ENCODE results near the gene FRMPD4. TPM values are rescaled to one million over a fixed set of nuclear protein-coding genes. Genes with fewer than 3 reads are reported as not detected.

FRMPD4 gene
- total and polyA plus RNA-seq, 2 donors (not counting 3 experiments of a cell fraction or from before 2014, with no cell fraction given), result not detected

DNA sequence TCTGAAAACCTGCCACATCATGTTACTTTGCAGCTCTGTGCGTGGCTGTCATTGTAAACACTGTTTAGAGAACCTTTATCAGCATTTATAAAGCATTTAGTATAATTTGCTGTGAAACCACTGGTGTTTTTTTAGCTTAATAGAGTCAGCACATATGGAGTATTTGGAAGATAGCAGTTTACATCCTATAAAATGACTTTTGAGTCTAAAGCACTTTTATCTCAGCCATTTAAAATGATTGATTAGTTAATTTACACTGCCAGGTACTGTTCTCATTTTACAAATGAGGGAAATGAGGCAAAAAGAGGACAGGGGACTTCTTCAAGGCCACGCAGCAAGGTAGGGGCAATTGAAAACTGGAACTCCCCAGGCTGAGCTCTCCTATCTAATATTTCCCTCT is 181.7 kb downstream of the FRMPD4 start:
- no peak overlapping the region for H3K4me2 ChIP-seq (ENCODE audit: insufficient read depth, low read length)
- DNase-seq (ENCODE audit: low read depth, low spot score) (no peak), FAIRE-seq (no peak)
- POLR2A ChIA-PET, result no interaction called here
- no peak overlapping the region for H3K27ac ChIP-seq (ENCODE audit: insufficient read depth, low read depth, low read length)
- H3K27me3 ChIP-seq (ENCODE audit: control insufficient read depth in 2 of 2, insufficient read depth in 2 of 2, low read length in 2 of 2), result no peaks in the 10 kb centered on the region
- no peaks in the 10 kb centered on the region for H3K9me1 ChIP-seq (replicated peaks; ENCODE audit: control insufficient read depth, extremely low read depth, insufficient read depth, low read length)
- no peaks in the 10 kb centered on the region for H3K79me2 ChIP-seq (ENCODE audit: control insufficient read depth, insufficient read depth, low read length)
- H2AFZ ChIP-seq (ENCODE audit: low read depth, low read length), result no peak overlapping the region
- H3K36me3 ChIP-seq (ENCODE audit: control insufficient read depth in 2 of 2, extremely low read depth in 1 of 2, insufficient read depth in 2 of 2, low read length in 2 of 2), result no peaks in the 10 kb centered on the region
- no peak overlapping the region for H3K4me3 ChIP-seq (replicated peaks in 1 of 3; ENCODE audit: insufficient read depth in 1 of 3, low read depth in 1 of 3, low read length in 3 of 3)
- dilution Hi-C loops (cut with MboI; ENCODE audit: extremely low pct_ligation_motif_present, low sequenced_read_pairs), result no loop called here
- intact Hi-C loops (cut with micrococcal nuclease), result no loop called here
- no peaks in the 10 kb centered on the region for H3K9me3 ChIP-seq (replicated peaks; ENCODE audit: control insufficient read depth, insufficient read depth, low read length)
- no peaks in the 10 kb centered on the region for H4K20me1 ChIP-seq (replicated peaks; ENCODE audit: control insufficient read depth, extremely low read depth, insufficient read depth, low read length)
- TF ChIP-seq, protein P1, sequence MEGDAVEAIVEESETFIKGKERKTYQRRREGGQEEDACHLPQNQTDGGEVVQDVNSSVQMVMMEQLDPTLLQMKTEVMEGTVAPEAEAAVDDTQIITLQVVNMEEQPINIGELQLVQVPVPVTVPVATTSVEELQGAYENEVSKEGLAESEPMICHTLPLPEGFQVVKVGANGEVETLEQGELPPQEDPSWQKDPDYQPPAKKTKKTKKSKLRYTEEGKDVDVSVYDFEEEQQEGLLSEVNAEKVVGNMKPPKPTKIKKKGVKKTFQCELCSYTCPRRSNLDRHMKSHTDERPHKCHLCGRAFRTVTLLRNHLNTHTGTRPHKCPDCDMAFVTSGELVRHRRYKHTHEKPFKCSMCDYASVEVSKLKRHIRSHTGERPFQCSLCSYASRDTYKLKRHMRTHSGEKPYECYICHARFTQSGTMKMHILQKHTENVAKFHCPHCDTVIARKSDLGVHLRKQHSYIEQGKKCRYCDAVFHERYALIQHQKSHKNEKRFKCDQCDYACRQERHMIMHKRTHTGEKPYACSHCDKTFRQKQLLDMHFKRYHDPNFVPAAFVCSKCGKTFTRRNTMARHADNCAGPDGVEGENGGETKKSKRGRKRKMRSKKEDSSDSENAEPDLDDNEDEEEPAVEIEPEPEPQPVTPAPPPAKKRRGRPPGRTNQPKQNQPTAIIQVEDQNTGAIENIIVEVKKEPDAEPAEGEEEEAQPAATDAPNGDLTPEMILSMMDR (IDR thresholded peaks at IDR 0.05; ENCODE audit: extremely low read depth in 1 of 2, insufficient read depth in 1 of 2, low read depth in 1 of 2, low read length in 2 of 2), result no peak
- TF ChIP-seq POLR2AphosphoS5 (IDR thresholded peaks at IDR 0.05; ENCODE audit: insufficient read depth, low read depth, low read length), result no peak
- no peak for TF ChIP-seq FOS (IDR thresholded peaks at IDR 0.05; ENCODE audit: borderline replicate concordance, insufficient read depth, low read length)
- CTCF ChIA-PET, result no interaction called here
- H3K4me1 ChIP-seq (ENCODE audit: control insufficient read depth, extremely low read depth, insufficient read depth, low read length), result no peaks in the 10 kb centered on the region
- H3K9ac ChIP-seq (replicated peaks; ENCODE audit: extremely low read depth, insufficient read depth, low read length), result no peak overlapping the region
- no TSS peak for BruUV-seq (replicated peaks)

- intact Hi-C loops (cut with micrococcal nuclease) (no loop called here), dilution Hi-C loops (cut with MboI; ENCODE audit: extremely low pct_ligation_motif_present, low sequenced_read_pairs) (no loop called here)
- Histone ChIP-seq H3K9ac (replicated peaks; ENCODE audit: extremely low read depth, insufficient read depth, low read length) (no peak overlapping the region), H3K4me1 (ENCODE audit: control insufficient read depth, extremely low read depth, insufficient read depth, low read length) (no peaks in the 10 kb centered on the region), H3K4me3 (replicated peaks in 1 of 3; ENCODE audit: insufficient read depth in 1 of 3, low read depth in 1 of 3, low read length in 3 of 3) (no peak overlapping the region), H3K27me3 (ENCODE audit: control insufficient read depth in 2 of 2, insufficient read depth in 2 of 2, low read length in 2 of 2) (no peaks in the 10 kb centered on the region), H3K27ac (ENCODE audit: insufficient read depth, low read depth, low read length) (no peak overlapping the region), H3K9me1 (replicated peaks; ENCODE audit: control insufficient read depth, extremely low read depth, insufficient read depth, low read length) (no peaks in the 10 kb centered on the region), H3K79me2 (ENCODE audit: control insufficient read depth, insufficient read depth, low read length) (no peaks in the 10 kb centered on the region), H3K9me3 (replicated peaks; ENCODE audit: control insufficient read depth, insufficient read depth, low read length) (no peaks in the 10 kb centered on the region), H4K20me1 (replicated peaks; ENCODE audit: control insufficient read depth, extremely low read depth, insufficient read depth, low read length) (no peaks in the 10 kb centered on the region), H2AFZ (ENCODE audit: low read depth, low read length) (no peak overlapping the region), H3K4me2 (ENCODE audit: insufficient read depth, low read length) (no peak overlapping the region), H3K36me3 (ENCODE audit: control insufficient read depth in 2 of 2, extremely low read depth in 1 of 2, insufficient read depth in 2 of 2, low read length in 2 of 2) (no peaks in the 10 kb centered on the region)
- FAIRE-seq, result no peak
- DNase-seq (ENCODE audit: low read depth, low spot score), result no peak
- BruUV-seq (replicated peaks), result no TSS peak
- TF ChIP-seq JUN (IDR thresholded peaks at IDR 0.05; ENCODE audit: borderline replicate concordance, insufficient read depth, insufficient read length, low read depth) (no peak), MYC (IDR thresholded peaks at IDR 0.05; ENCODE audit: low read depth, low read length) (no peak), POLR2AphosphoS5 (IDR thresholded peaks at IDR 0.05; ENCODE audit: insufficient read depth, low read depth, low read length) (no peak)
- TF ChIP-seq, protein P1 (IDR thresholded peaks at IDR 0.05; ENCODE audit: extremely low read depth in 1 of 2, insufficient read depth in 1 of 2, low read depth in 1 of 2, low read length in 2 of 2), result no peak
- CTCF ChIA-PET, result no interaction called here
- POLR2A ChIA-PET, result no interaction called here
These were observed 183.8 kb downstream of the FRMPD4 start for GRCh38 chrX:12322031-12322430.
